Lower lobe of right lung (tissue), 2 donors: ENCODE results near the gene PNPO. TPM values are rescaled to one million over a fixed set of nuclear protein-coding genes. Genes with fewer than 3 reads are reported as not detected.

Source experiments
- ATAC-seq, 2 donors: fragments of 200-7000 bp; cut with Tn5 transposase; one replicate each; pipeline ENCODE4 v1.9.1; 2020 to 2022; ENCODE audit warnings: mild to moderate bottlenecking in 2 of 2, moderate library complexity in 2 of 2
- DNase-seq: peaks from one replicate; pipeline ENCODE4 v3.0.0-alpha.2; 2020
- H3K27ac ChIP-seq: fragments of 200-600 bp; one replicate; pipeline ENCODE4 v1.8.0; 2022
- H3K27me3 ChIP-seq: fragments of 200-600 bp; one replicate; pipeline ENCODE4 v1.8.0; 2022; ENCODE audit warnings: low read depth
- H3K36me3 ChIP-seq: fragments of 200-600 bp; one replicate; pipeline ENCODE4 v1.8.0; 2022; ENCODE audit warnings: mild to moderate bottlenecking
- H3K4me1 ChIP-seq: fragments of 200-600 bp; one replicate; pipeline ENCODE4 v1.8.0; 2022
- H3K4me3 ChIP-seq: fragments of 200-600 bp; one replicate; pipeline ENCODE4 v1.8.0; 2022; ENCODE audit warnings: mild to moderate bottlenecking
- H3K9me3 ChIP-seq: fragments of 200-600 bp; one replicate; pipeline ENCODE4 v1.8.0; 2022
- intact Hi-C: fragments of 100-400 bp; cut with DNase I; formaldehyde crosslinking; loops from one replicate; pipeline ENCODE4 v1.11.0; 2022
- total RNA-seq: library from RNA; stranded (reverse); fragmentation: NEBNext Ultra II Directional; extraction: Animal tissue kit (Norgen Biotek cat#: 25700); gene quantifications from one replicate; pipeline ENCODE4 v1.2.1, GENCODE V29; 2021
- TF ChIP-seq, protein P1 (sequence below): fragments of 200-600 bp; IDR thresholded peaks from one replicate; pipeline ENCODE4 v1.8.0; 2022; ENCODE audit warnings: antibody characterized with exemption, mild to moderate bottlenecking
- donor health status: DM: no; HTN: yes; CAD: no; lungs with severe emphysema.

Gene PNPO
- total RNA-seq, 1 donor from 2014 or later = 29.2 TPM

DNA sequence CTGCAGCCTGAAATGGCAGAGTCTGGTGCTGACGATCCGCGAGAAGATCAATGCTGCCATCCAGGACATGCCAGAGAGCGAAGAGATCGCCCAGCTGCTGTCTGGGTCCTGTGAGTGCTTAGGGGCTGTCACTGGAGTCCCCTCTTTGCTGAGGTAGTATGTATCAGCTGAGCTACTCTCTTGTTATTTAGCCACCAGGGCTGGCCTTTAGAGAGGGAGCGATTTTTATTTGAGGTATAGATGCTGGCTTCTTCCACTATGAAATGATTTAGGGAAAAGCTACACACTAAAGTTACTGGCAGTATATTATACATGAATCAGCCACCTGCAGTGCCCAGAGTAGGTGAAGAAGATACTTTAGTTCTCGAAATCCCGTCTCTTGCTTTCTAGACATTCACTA, 32.2 kb downstream of the PNPO start:
- H3K27ac ChIP-seq = no peak overlapping the region
- intact Hi-C loops = no loop called here
- H3K36me3 ChIP-seq = peaks cover 54% of the 10 kb centered on the region
- TF ChIP-seq, protein P1, sequence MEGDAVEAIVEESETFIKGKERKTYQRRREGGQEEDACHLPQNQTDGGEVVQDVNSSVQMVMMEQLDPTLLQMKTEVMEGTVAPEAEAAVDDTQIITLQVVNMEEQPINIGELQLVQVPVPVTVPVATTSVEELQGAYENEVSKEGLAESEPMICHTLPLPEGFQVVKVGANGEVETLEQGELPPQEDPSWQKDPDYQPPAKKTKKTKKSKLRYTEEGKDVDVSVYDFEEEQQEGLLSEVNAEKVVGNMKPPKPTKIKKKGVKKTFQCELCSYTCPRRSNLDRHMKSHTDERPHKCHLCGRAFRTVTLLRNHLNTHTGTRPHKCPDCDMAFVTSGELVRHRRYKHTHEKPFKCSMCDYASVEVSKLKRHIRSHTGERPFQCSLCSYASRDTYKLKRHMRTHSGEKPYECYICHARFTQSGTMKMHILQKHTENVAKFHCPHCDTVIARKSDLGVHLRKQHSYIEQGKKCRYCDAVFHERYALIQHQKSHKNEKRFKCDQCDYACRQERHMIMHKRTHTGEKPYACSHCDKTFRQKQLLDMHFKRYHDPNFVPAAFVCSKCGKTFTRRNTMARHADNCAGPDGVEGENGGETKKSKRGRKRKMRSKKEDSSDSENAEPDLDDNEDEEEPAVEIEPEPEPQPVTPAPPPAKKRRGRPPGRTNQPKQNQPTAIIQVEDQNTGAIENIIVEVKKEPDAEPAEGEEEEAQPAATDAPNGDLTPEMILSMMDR = no peak
- no peaks in the 10 kb centered on the region for H3K27me3 ChIP-seq
- ATAC-seq = no peak
- H3K4me3 ChIP-seq = no peak overlapping the region
- no peaks in the 10 kb centered on the region for H3K9me3 ChIP-seq
- DNase-seq = no peak
- peaks cover 21% of the 10 kb centered on the region for H3K4me1 ChIP-seq

DNA sequence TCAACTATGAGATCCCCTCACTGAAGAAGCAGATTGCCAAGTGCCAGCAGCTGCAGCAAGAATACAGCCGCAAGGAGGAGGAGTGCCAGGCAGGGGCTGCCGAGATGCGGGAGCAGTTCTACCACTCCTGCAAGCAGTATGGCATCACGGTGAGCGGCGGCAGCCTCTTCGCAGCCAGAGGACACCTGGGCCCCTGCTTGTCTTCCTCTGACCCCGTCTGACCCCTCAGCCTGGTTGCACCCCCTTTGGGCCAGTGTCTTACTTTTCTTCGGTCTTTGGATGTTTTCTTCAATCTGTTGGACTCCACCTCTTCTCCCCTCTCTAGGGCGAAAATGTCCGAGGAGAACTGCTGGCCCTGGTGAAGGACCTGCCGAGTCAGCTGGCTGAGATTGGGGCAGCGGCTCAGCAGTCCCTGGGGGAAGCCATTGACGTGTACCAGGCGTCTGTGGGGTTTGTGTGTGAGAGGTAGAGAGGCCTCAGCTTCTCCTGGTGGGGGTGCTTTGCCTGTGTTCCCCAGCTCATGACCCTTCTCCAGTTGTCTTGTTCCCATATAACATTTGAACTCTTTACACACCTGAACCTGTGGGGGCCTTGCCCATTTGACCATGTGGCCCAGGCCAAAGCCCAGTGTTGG, 33.9 kb downstream of the PNPO start:
- Histone ChIP-seq H3K27me3 (no peaks in the 10 kb centered on the region), H3K4me3 (no peak overlapping the region), H3K9me3 (no peaks in the 10 kb centered on the region), H3K4me1 (peaks cover 17% of the 10 kb centered on the region), H3K36me3 (peaks cover 71% of the 10 kb centered on the region), H3K27ac (no peak overlapping the region)
- intact Hi-C loops = no loop called here
- ATAC-seq (no peak), DNase-seq (no peak)
- TF ChIP-seq, protein P1 = no peak

DNA sequence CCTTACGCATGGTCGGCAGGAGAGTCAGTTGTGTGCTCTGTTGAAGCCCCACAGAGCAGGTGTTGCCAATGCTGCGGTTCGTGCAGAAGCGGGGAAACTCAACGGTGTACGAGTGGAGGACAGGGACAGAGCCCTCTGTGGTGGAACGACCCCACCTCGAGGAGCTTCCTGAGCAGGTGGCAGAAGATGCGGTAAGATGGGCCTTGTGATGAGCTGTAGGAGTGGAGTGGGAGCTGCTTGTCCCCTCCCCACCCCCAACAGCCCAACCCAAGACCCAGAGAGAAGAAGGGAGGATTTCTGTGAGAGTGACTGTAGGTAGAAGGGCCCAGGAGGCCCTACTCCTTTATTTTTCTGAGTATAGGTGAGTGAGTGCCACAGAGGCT, 34.4 kb downstream of the PNPO start:
- Histone ChIP-seq H3K9me3 (no peaks in the 10 kb centered on the region), H3K36me3 (peaks cover 76% of the 10 kb centered on the region), H3K4me3 (no peak overlapping the region), H3K27me3 (no peaks in the 10 kb centered on the region), H3K27ac (no peak overlapping the region), H3K4me1 (peaks cover 15% of the 10 kb centered on the region)
- TF ChIP-seq, protein P1 = no peak
- ATAC-seq (no peak), DNase-seq (no peak)
- intact Hi-C loops = no loop called here

DNA sequence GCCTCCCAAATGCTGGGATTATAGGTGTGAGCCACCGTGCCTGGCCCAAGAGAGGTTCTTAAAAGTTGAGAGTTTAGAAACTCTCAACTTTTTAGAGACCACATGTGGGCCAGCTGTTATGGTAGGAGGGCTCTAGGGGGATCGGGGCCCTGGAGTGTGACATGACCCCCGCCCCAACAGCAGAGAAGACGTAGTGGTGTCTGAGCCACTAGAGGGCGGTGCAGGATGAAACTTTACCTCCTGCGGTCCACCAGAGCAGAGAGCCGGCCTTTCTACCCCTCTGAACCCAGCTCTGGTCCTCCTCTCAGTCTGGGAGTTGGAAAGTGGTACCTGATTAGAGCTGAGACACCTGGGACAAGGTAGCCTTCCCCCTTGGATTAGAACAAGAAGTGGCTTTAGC, 37.0 kb downstream of the PNPO start:
- H3K9me3 ChIP-seq = no peaks in the 10 kb centered on the region
- intact Hi-C loops = no loop called here
- no peak for DNase-seq
- TF ChIP-seq, protein P1 = peak; percentile 65
- peaks cover 100% of the 10 kb centered on the region for H3K36me3 ChIP-seq
- ATAC-seq = peak; percentile 60 to 61
- H3K4me1 ChIP-seq = peaks cover 7% of the 10 kb centered on the region
- no peaks in the 10 kb centered on the region for H3K27me3 ChIP-seq
- no peak overlapping the region for H3K27ac ChIP-seq
- H3K4me3 ChIP-seq = no peak overlapping the region

DNA sequence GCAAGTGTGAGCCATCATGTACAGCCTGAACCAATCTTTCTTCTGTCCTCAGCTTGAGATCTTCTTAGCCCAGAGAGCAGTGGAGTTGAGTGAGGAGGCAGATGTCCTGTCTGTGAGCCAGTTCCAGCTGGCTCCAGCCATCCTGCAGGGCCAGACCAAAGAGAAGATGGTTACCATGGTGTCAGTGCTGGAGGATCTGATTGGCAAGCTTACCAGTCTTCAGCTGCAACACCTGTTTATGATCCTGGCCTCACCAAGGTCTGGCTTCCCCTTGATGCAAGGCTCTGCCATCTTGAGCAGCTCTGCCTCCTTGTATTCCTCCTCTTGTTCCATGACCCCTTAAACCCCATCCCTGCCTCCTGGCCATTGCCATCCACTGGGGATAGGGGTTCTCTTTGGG, 39.2 kb downstream of the PNPO start:
- Histone ChIP-seq H3K36me3 (peaks cover 79% of the 10 kb centered on the region), H3K4me3 (no peak overlapping the region), H3K9me3 (no peaks in the 10 kb centered on the region), H3K4me1 (peaks cover 15% of the 10 kb centered on the region), H3K27me3 (no peaks in the 10 kb centered on the region), H3K27ac (no peak overlapping the region)
- ATAC-seq (no peak), DNase-seq (no peak)
- intact Hi-C loops = no loop called here
- TF ChIP-seq, protein P1 = no peak
